Body of pancreas (tissue), 4 donors: ENCODE results near the gene MRPS16.

Source experiments
- CTCF ChIP-seq, 7 experiments: fragments of 450-650 bp in 4 of 7; fragments of 200-600 bp in 3 of 7; sonication (generic) in 3 of 7; IDR thresholded peaks; one replicate each; pipeline ENCODE4 v1.5.1; 2016 to 2019; ENCODE audit warnings: antibody characterized with exemption in 7 of 7
- POLR2A ChIP-seq, 3 donors: fragments of 450-650 bp; IDR thresholded peaks; one replicate each; pipeline ENCODE4 v1.6.1; 2016; ENCODE audit warnings: antibody characterized with exemption in 3 of 3, mild to moderate bottlenecking in 2 of 3

- TF ChIP-seq POLR2A (IDR thresholded peaks at IDR 0.05) (no peak), CTCF (IDR thresholded peaks at IDR 0.05) (no peak)
These were observed 4.2 kb downstream of the MRPS16 start for GRCh38 chr10:73248259-73248724.
